ENCODE measurements around the gene XPO4. TPM values are rescaled to one million over a fixed set of nuclear protein-coding genes. Genes with fewer than 3 reads are reported as not detected.
"Not testable (repeated sequence)": the region's sequence is repeated elsewhere in the genome, so short reads cannot be mapped to it uniquely, and the experiment has no call there.

XPO4 gene
- total RNA-seq, 1 experiment from 2014 or later = 19.7 TPM

DNA sequence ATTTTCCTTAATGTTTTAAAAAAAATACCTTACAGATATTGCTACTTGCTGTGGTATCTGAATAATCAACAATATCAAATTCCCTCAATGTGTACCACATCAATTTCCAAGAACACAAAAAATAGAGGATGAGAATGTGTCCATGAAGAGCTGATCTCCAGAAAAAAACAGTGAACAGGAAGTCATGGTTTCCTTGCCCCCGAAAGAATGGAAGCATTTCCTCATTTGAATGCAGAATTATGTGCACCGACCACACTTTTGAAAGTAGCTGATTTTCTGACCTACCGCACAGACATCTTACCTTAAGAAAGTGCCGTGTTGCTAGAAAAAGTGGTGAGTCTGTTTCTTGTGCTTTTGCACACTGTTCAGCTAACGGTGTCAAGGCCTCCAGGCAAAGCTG, 115.4 kb downstream of the XPO4 start:
- no peak for DNase-seq (ENCODE audit: low read depth)

DNA sequence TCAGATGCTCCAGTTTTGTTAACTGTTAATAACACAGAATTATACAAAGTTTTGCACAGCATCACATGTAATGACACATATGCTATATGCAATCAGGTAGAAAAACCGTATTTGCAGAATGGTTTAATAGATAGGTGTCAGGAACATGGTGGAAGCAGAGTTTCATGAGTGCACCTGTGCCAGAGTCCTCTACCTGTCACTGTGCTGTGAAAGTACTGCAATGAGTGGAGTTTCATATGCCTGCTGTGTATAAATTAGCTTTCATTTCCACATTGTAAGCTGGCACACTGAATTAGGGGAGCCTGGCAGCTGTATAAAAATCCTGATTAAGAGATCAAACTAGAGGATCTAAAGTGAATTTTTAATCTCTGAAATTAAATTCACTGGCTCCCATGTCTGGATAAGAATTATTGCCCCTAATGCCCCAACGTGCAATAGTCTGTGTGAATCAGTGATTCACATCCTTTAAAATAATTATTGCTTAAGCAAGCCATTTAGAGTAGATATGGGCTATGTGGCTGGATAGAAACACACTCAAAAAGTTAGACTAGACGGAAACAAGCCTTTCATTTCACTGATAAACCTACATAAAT, 120.3 kb downstream of the XPO4 start:
- DNase-seq (ENCODE audit: low read depth) = no peak

DNA sequence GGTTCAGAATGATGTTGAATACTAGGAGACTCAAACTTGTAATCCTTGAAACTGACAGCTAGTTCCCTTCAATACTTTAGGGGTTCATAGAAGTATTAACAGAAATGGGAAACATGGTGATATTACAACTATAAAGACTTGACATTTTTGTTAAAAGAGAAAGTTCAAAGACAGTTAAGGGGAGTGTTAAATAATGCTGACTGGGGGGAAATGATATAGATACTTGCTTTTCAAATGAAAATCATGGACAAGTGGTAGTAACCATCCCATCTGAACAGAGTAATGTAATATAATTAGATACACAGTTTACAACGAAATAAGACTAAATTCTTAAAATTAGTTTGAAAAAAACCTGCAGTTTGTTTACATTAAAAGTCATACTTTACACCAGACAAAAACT, 122.2 kb downstream of the XPO4 start:
- no peak for DNase-seq (ENCODE audit: low read depth)

DNA sequence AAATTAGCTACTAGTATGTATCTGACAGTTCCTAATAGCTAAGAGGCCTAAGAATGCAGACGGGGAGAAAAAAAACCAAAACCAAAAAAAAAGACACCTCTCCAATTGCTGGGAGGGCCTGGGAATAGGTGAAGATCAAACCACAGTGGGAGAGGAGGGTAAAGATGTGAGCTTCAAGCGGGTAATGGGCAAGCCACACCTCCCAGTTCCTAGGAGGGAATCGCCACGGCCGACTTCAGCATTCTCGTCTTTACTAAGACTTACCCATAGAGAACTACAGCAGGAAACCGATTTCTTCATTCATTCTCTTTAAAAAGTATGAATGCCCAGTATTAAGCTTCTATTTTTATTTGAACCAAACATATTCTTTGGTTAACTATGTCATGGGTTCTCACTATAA, 123.1 kb downstream of the XPO4 start:
- DNase-seq (ENCODE audit: low read depth) = no peak

DNA sequence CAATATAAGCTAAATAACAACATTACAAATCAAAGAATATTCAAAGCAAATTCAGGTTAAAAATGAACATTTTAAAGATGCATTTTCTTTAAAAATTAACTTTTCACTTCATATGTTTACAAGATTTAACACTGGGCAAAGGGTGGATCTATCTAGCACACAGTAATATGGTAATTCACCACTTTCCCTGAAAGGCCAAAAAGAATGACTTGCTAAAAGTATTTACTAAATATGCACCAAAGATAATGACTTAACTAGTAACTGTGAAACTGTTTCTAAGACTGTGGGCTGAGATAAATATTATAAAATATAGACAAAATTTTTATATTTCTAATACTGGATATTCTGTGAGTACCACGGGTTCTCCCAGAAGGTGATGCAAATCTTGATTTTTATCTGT, 124.2 kb downstream of the XPO4 start:
- DNase-seq (ENCODE audit: low read depth) = no peak

DNA sequence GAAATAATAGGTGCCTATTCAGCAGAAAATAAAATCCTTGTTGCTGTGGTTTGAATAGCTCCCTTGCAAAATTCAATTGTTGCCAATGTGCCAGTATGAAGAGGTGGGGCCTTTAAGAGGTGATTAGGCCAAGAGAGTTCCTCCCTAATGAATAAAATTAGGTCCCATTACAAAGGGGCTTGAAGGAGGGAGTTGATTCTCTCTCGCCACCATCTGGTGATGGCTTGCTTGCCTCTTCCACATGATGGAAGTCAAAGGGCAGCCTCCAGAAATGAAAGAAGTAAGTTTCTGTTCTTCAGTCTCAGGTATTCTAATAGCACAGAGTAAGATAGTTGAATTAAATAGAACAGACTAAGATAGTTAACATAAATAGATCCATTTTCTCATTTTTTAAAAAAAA, 125.8 kb downstream of the XPO4 start:
- DNase-seq (ENCODE audit: low read depth) = no peak

DNA sequence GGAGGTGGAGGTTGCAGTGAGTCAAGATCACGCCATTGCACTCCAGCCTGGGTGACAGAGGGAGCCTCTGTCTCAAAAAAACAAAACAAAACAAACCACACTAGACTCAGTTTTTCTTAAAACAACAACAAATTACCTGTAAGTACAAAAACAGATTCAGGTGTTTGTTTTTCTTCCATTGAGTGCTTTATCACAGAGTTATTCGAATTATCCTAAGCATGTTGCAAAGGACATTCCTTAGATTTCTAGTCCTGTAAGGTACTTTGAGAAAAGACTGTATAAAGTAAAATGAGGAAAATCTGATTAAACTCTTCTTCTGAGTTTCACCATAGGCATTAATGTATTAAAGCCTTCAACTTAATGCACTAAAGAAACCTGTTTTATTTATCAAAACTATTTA, 126.6 kb downstream of the XPO4 start:
- DNase-seq (ENCODE audit: low read depth) = no peak

DNA sequence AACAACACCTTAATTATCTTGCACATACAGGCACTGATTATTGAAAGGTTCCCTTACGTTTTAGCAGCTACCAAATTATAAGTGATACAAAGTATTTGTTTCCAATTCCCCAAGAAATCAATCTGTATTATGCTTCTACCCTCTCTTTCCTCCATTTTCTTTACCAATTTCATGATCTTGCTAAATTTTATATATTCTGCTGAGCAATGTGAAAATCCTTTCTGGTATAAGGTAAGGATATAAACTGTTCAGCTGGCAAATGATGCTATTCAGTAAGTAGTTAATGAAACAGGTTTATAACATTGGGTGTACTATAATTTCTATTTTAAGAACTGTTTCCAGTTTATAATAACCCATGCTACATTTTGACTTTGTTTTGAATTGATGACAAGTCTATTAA, 127.8 kb downstream of the XPO4 start:
- DNase-seq (ENCODE audit: low read depth) = no peak

DNA sequence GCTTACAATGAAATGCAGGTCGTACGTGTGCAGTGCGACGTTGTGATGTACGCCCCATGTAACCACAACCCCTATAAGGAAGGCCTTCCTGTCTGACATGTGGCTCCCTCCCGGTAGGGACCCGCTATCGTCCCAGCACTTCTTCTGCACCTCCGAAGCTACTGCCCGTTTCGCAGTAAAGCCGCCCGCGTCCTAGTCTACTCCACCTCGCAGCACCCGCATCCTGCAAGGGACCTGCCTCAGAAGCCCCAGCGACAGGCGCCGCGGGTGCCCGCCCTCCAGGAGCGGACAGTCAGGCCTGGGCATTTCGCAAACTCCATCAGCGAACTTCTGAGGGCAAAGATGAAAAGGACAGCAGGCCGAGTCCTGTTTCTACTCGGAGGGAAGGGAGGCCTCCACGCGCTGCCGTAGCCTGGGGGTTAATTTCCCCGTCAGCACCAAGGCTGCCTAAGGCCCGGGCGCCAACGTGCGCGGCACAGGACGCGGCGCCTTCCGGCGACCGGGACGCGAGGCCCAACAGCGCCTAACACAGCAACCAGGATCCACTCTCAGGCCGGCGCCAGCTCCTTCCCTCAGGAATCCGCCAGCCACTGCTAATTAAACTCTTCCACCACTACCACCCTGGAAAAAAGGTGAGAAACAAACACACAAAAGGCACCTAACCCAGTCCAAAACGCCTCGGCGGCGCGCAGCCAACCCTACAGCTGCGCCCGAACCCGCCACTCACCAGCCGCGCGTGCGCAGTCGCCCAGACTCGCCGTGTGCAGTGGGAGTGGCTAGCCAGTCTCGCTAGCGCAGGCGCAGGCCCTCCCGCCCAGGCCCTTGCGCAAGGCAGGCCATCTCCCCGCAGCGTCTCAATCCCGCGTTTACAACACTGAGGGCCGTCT, 129.1 kb downstream of the XPO4 start, which contains the start of gene EEF1AKMT1:
Gene EEF1AKMT1, minus strand, starts transcription at position 768 of the 887 bp plus-strand sequence. CDS start 16,363 bp downstream, outside the sequence.
- peak; percentile 84 for DNase-seq (ENCODE audit: low read depth)

DNA sequence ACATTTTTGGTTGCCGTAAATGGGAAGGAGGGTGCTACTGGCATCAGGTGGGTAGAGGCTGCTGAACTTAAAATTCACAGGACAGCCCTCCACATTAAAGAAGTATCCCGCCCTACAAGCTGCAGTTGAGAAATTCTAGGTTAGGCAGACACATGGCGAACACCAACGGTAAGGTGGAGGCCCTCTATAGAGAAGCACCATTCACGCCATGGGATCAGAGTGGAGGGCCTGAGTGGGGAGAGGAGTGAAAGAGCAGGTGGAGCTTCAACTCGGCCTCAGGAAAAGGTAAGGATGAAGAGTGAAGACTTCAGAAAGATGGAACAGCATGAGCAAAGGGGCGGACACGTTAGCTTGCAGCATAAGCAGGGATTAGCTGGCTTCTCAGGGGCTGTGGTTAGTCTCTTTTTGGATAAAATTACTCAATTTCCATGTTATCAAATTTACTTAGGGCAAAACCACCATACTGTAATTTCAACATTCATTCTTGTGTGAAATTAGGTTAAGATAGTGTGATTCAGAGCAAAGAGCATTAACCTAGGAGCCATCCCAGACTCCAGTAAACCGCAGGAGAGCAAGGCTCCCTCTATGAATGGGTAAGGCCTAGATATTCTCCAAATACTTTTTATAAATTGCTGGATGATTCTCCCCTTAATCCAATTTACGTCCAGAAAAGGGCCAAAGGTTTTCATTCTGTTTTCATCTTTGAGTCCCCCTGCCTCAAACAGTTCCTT, 130.0 kb downstream of the XPO4 start:
- DNase-seq (ENCODE audit: low read depth) = peak; percentile 5

DNA sequence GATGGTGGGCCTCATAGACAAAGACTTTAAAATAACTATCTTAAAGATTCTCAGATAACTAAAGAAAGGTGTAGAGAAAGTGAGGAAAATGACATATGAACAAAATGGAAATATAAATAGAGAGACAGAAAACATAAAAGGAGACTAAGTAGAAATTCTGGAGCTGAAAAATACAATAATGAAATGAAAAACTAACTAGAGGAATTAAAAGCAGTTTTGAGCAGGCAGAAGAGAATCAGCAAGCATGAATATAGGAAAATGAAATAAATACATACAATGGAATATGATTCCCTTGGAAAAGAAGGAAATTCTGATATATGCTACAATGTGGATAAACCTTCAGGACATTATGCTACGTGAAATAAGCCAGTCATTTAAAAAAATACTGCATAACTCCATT, 132.7 kb downstream of the XPO4 start:
- no peak for DNase-seq (ENCODE audit: low read depth)

DNA sequence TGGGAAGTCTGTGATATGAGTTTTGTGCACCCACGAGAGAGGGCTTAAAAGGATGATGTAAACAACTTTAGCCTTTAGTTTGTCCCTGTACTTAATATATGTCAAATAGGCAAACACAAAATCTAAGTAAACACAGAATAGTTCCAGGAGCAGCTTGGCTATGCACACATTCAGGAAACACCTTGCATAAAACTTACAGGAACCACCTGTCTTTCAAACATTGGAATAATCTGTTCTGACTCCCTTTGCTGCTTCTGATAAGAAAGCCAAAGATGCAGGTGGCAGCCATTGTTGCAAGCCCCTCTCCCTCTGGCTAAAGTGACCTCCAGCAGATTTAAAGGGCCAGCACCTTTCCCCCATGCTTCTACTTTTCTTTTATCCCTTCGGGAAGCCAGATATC, 133.5 kb downstream of the XPO4 start:
- no peak for DNase-seq (ENCODE audit: low read depth)

DNA sequence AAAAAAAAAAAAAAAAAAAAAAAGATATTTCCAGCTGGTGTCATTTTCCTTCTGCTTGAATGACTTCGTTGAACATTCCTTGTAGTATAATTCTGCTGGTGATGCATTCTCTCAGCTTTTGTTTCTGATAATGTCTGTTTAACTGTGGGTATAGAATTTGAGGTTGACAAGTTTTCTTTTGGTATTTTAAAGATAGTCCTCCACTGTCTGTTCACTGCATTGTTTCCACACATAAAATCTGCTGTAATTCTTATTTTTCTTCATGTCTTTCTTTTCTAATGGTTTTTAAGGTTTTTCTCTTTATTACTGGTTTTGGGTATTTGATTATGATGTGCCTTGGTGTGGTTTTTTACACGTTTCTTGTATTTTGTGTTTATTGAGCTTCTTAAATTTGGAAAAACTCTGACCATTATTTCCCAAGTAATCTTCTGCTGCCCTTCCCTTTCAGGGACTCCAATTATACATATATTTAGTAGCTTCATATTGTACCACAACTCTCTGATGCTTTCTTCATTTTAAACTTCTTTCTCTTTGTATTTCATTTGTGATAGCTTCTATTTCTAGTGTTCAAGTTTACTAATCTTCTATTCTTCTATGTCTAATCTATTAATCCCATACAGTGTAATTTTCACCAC, 135.1 kb downstream of the XPO4 start:
- DNase-seq (ENCODE audit: low read depth) = no peak

DNA sequence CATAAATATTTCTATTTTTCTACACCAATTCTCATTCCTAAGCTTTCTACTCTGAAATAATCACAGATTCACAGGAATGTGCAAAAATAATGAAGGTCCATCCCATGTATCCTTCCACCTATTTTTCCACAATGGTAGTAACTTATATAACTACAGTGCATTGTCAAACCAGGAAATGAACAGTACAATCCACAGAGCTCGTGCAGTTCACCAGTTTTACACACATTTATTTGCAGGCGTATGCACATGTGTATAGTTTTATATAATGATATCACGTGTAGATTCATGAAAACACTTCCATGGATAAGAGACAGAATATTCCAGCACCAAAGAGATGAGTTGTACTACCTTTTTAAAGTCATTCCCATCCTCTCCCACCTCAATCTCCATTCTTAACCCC, 141.7 kb downstream of the XPO4 start:
- DNase-seq (ENCODE audit: low read depth) = no peak

DNA sequence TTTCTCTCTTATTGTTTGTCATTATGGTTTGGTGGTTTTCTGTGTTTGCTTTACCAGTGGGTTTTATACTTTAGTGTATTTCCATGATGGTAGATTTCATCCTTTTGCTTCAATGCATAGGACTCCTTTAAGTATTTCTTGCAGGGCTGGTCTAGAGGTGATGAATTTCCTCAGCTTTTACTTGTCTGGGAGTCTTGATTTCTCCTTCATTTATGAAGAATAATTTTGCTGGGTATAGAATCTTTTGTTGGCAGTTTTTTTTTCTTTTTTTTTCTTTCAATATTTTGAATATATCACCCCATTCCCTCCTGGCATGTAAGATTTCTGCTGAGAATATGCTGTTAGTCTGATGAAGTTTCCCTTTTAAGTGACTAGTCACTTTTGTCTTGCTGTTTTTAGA, 148.5 kb downstream of the XPO4 start:
- no peak for DNase-seq (ENCODE audit: low read depth)

DNA sequence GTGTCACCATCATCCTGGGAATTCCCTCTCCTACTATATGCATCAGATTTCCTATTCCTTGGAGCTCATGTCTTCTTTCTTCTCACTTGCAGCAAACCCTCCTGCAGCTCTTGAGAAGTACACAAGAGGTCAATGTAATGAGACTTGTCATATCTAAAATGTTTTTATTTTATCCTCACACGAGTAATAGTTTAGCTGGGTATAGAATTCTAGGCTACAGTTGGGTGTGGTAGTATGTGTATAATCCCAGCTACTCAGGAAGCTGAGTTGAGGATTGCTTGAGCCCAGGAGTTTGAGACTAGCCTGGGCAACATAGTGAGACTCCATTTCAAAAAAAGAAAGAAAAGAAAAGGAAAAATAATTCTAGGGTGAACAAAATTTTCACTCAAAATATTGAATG, 153.2 kb downstream of the XPO4 start:
- no peak for DNase-seq (ENCODE audit: low read depth)

DNA sequence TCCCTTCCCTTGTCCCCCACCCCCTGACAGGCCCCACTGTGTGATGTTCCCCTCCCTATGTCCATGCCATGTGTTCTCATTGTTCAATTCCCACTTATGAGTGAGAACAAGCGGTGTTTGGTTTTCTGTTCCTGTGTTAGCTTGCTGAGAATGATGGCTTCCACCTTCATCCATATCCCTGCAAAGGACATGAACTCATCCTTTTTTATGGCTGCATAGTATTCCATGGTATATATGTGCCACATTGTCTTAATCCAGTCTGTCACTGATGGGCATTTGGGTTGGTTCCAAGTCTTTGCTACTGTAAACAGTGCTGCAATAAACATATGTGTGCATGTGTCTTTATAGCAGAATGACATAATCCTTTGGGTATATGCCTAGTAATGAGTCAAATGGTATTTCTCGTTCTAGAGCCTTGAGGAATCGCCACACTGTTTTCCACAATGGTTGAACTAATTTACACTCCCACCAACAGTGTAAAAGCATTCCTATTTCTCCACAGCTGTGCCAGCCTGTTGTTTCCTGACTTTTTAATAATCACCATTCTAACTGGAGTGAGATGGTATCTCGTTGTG, 158.6 kb downstream of the XPO4 start:
- not testable (repeated sequence) for DNase-seq (ENCODE audit: low read depth)

DNA sequence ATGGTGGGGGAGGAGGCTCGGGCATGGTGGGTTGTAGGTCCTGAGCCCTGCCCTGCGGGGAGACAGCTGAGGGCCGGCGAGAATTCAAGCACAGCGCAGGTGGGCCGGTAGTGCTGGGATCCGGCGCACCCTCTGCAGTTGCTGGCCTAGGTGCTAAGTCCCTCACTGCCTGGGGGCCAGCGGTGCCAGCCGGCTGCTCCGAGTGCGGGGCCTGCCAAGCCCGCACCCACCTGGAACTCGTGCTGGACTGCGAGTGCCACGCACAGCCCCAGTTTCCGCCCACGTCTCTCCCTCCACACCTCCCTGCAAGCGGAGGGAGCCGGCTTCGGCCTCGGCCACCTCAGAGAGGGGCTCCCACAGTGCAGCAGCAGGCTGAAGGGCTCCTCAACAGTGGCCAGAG, 162.5 kb downstream of the XPO4 start:
- no peak for DNase-seq (ENCODE audit: low read depth)

DNA sequence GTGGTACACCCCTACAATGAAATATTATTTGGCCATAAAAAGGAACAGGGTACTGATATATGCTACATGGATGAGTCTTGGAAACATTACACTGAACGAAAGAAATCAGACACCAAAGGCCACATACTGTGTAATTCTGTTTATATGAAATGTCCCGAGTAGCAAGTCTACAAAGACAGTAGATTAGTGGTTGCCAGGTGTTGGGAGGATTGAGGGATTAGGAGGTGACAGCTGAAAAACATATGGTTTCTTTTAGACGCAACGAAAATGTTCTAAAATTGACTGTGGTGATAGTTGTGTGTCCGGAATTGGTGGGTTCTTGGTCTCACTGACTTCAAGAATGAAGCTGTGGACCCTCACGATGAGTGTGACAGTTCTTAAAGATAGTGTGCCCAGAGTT, 163.9 kb downstream of the XPO4 start:
- no peak for DNase-seq (ENCODE audit: low read depth)

DNA sequence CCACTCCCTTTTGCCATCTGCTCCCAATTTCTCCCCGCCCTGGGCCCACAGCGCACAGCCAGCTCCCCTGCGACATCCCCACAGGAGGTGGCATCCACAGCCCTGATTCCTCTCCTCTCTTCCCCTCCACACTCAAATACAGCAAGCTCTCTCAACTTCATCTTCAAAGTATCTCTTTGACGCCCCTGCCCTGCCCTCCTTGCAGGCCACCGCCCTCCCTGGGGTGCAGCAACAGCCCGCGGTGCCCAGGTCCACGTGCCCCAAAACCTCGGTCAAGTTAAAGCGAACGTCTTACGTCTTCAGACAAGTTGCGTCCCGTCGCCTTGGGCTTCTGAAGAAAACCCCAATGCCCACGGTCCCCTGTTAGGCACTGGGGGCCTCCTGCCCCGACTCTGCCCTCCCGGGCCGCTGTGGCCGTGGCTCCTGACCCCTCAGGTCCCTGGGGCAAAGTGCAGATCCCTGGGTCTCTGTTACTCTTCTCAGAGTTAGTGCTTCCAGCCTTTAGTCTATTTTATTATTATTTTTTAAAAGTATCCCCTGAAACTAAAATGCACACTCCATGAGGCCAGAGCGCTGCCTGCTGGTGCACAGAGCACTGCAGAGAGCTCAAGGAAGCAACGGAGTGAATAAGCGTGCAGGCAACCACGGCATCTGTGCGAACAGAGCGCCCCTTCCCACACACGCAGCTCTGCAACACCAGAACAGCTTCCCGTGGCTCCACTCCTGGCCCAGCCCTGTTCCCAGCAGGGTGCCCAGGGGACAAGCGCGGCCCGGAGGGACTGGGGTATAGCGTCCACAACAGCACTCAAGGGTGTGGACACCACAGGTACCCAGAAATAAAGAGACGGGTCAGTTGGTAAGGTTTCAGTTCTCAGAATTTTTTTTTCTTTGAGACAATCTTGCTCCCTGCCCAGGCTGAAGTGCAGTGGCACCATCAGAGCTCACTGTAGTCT, 172.6 kb downstream of the XPO4 start:
- DNase-seq (ENCODE audit: low read depth) = no peak
